IMR-90 (cell line): Measurements from ENCODE around the gene GPR149. TPM values are rescaled to one million over a fixed set of nuclear protein-coding genes. Genes with fewer than 3 reads are reported as not detected.

ENCODE experiments used
- ATAC-seq: fragments of 200-7000 bp; cut with Tn5 transposase; 2 replicates; pipeline ENCODE4 v1.9.1; 2020; ENCODE audit warnings: low read depth, mild to moderate bottlenecking, moderate library complexity
- BruUV-seq: library from RNA; stranded (reverse); fragments of 400-500 nt; replicated peaks from 2 replicates; lab custom pipeline; 2021; lab: Mats Ljungman, UMichigan
- CTCF ChIA-PET: fragments of 300-600 bp; formaldehyde crosslinking; extraction: SDS; loops from one replicate; lab custom pipeline; 2021; ENCODE audit warnings: antibody characterized with exemption; lab: Yijun Ruan, JAX
- POLR2A ChIA-PET: fragments of 300-600 bp; sonication (Branson Sonifier 250); formaldehyde crosslinking; loops from one replicate; lab custom pipeline; 2022; ENCODE audit warnings: antibody characterized with exemption; ENCODE audit not compliant: unreplicated experiment; lab: Charles Lee
- DNase-seq: peaks from one replicate; pipeline ENCODE4 v3.0.0; 2013
- H2AFZ ChIP-seq: replicated peaks from 2 replicates; pipeline ENCODE3; 2013; ENCODE audit warnings: low read length, mild to moderate bottlenecking; ENCODE audit not compliant: poor library complexity
- H2AK5ac ChIP-seq: 2 replicates; pipeline ENCODE4 v1.6.1; 2013; ENCODE audit warnings: low read depth, low read length, inconsistent platforms
- H2AK9ac ChIP-seq: replicated peaks from 2 replicates; pipeline ENCODE3; 2013; ENCODE audit warnings: mild to moderate bottlenecking, low read depth, low read length, moderate library complexity; ENCODE audit not compliant: poor library complexity
- H2BK120ac ChIP-seq: 2 replicates; pipeline ENCODE4 v1.6.1; 2013; ENCODE audit warnings: low read depth, low read length, inconsistent platforms
- H2BK15ac ChIP-seq: 3 replicates; pipeline ENCODE4 v1.6.1; 2013; ENCODE audit warnings: low read depth, low read length, inconsistent platforms
- H2BK20ac ChIP-seq: 2 replicates; pipeline ENCODE4 v1.6.1; 2013; ENCODE audit warnings: low read depth, mild to moderate bottlenecking, inconsistent platforms, low read length, moderate library complexity
- H2BK5ac ChIP-seq: 2 replicates; pipeline ENCODE4 v1.6.1; 2013; ENCODE audit warnings: mild to moderate bottlenecking, low read depth, low read length, inconsistent platforms; ENCODE audit not compliant: poor library complexity, severe bottlenecking
- H3K14ac ChIP-seq: replicated peaks from 2 replicates; pipeline ENCODE4 v1.6.1; 2013; ENCODE audit warnings: low read depth, low read length, inconsistent platforms
- H3K18ac ChIP-seq: 2 replicates; pipeline ENCODE4 v1.6.1; 2013; ENCODE audit warnings: low read depth, low read length, control low read depth
- H3K23ac ChIP-seq: 2 replicates; pipeline ENCODE4 v1.6.1; 2013; ENCODE audit warnings: low read depth, low read length, inconsistent platforms
- H3K27ac ChIP-seq: 2 replicates; pipeline ENCODE4 v1.5.1; 2013; ENCODE audit warnings: mild to moderate bottlenecking, control low read depth, low read length; ENCODE audit not compliant: insufficient read depth
- H3K27me3 ChIP-seq: 2 replicates; pipeline ENCODE4 v1.6.1; 2013; ENCODE audit warnings: low read length; ENCODE audit not compliant: control insufficient read depth, insufficient read depth
- H3K36me3 ChIP-seq: 2 replicates; pipeline ENCODE4 v1.6.1; 2013; ENCODE audit warnings: low read length, mixed read lengths; ENCODE audit not compliant: control insufficient read depth, insufficient read depth
- H3K4ac ChIP-seq: 2 replicates; pipeline ENCODE4 v1.6.1; 2013; ENCODE audit warnings: low read depth, low read length, inconsistent platforms
- H3K4me1 ChIP-seq: 2 replicates; pipeline ENCODE4 v1.6.1; 2013; ENCODE audit warnings: low read length, mixed read lengths; ENCODE audit not compliant: control insufficient read depth, insufficient read depth
- H3K4me2 ChIP-seq: 2 replicates; pipeline ENCODE4 v1.6.1; 2013; ENCODE audit warnings: low read depth, mild to moderate bottlenecking, control low read depth, low read length, moderate library complexity
- H3K4me3 ChIP-seq: 2 replicates; pipeline ENCODE4 v1.5.1; 2013; ENCODE audit warnings: low read depth, mild to moderate bottlenecking, control low read depth, low read length, moderate library complexity; ENCODE audit not compliant: insufficient read depth
- H3K56ac ChIP-seq: 2 replicates; pipeline ENCODE4 v1.6.1; 2013; ENCODE audit warnings: low read length, inconsistent platforms; ENCODE audit not compliant: insufficient read depth; ENCODE audit errors: extremely low read depth
- H3K79me1 ChIP-seq, 2 experiments: 2 replicates each; pipeline ENCODE4 v1.6.1; 2013; ENCODE audit warnings: low read length in 2 of 2, inconsistent platforms in 1 of 2, low read depth in 1 of 2
- H3K9ac ChIP-seq: 2 replicates; pipeline ENCODE4 v1.6.1; 2013; ENCODE audit warnings: low read depth, low read length, control low read depth
- H3K9me1 ChIP-seq: 2 replicates; pipeline ENCODE4 v1.6.1; 2013; ENCODE audit warnings: low read length, inconsistent platforms; ENCODE audit not compliant: insufficient read depth
- H3K9me3 ChIP-seq: 2 replicates; pipeline ENCODE4 v1.6.1; 2013; ENCODE audit warnings: low read length; ENCODE audit not compliant: control insufficient read depth, insufficient read depth
- H4K20me1 ChIP-seq: 2 replicates; pipeline ENCODE4 v1.6.1; 2013; ENCODE audit warnings: low read length, inconsistent platforms; ENCODE audit not compliant: insufficient read depth
- H4K5ac ChIP-seq: 2 replicates; pipeline ENCODE4 v1.6.1; 2013; ENCODE audit warnings: mild to moderate bottlenecking, low read depth, low read length, control low read depth
- H4K8ac ChIP-seq, 2 experiments: 2 replicates each; pipeline ENCODE4 v1.6.1; 2013; ENCODE audit warnings: low read depth in 2 of 2, low read length in 2 of 2, control low read depth in 1 of 2, inconsistent platforms in 1 of 2
- H4K91ac ChIP-seq: 2 replicates; pipeline ENCODE4 v1.6.1; 2013; ENCODE audit warnings: low read depth, low read length, inconsistent platforms; ENCODE audit not compliant: insufficient read depth
- BHLHE40 ChIP-seq: fragments of 150-350 bp; IDR thresholded peaks from 2 replicates; pipeline ENCODE4 v1.6.1; 2016; ENCODE audit warnings: mild to moderate bottlenecking, low read depth, low read length
- CEBPB ChIP-seq: IDR thresholded peaks from 2 replicates; pipeline ENCODE4 v1.6.1; 2012; ENCODE audit warnings: low read depth, low read length, improper control_type of control experiment
- CHD1 ChIP-seq: IDR thresholded peaks from 2 replicates; pipeline ENCODE4 v1.6.1; 2012; ENCODE audit warnings: low read depth, low read length, improper control_type of control experiment
- FOS ChIP-seq: fragments of 150-350 bp; IDR thresholded peaks from 2 replicates; pipeline ENCODE4 v1.6.1; 2016; ENCODE audit warnings: low read depth, low read length
- MAFK ChIP-seq: IDR thresholded peaks from 2 replicates; pipeline ENCODE4 v1.6.1; 2012; ENCODE audit warnings: low read depth, low read length, improper control_type of control experiment
- MAZ ChIP-seq: IDR thresholded peaks from 2 replicates; pipeline ENCODE4 v1.6.1; 2012; ENCODE audit warnings: low read depth, mild to moderate bottlenecking, low read length, improper control_type of control experiment, moderate library complexity, borderline replicate concordance
- MXI1 ChIP-seq: IDR thresholded peaks from 2 replicates; pipeline ENCODE4 v1.6.1; 2012; ENCODE audit warnings: low read depth, mild to moderate bottlenecking, low read length, moderate library complexity, borderline replicate concordance
- NFE2L2 ChIP-seq: fragments of 150-350 bp; IDR thresholded peaks from 2 replicates; pipeline ENCODE4 v1.6.1; 2016; ENCODE audit warnings: low read depth, mild to moderate bottlenecking, low read length
- POLR2A ChIP-seq: IDR thresholded peaks from 2 replicates; pipeline ENCODE4 v1.6.1; 2012; ENCODE audit warnings: mild to moderate bottlenecking, low read depth, low read length
- RAD21 ChIP-seq: IDR thresholded peaks from 2 replicates; pipeline ENCODE4 v1.6.1; 2012; ENCODE audit warnings: low read length, improper control_type of control experiment
- RCOR1 ChIP-seq: IDR thresholded peaks from 2 replicates; pipeline ENCODE4 v1.6.1; 2012; ENCODE audit warnings: mild to moderate bottlenecking, low read length, improper control_type of control experiment; ENCODE audit not compliant: insufficient replicate concordance
- RFX5 ChIP-seq: IDR thresholded peaks from 2 replicates; pipeline ENCODE4 v1.8.0; 2012; ENCODE audit warnings: low read depth, mild to moderate bottlenecking, low read length, moderate library complexity
- SMC3 ChIP-seq: fragments of 150-350 bp; IDR thresholded peaks from 2 replicates; pipeline ENCODE4 v1.6.1; 2016; ENCODE audit warnings: low read depth, mild to moderate bottlenecking, antibody characterized with exemption, low read length, moderate library complexity
- WGBS, 2 experiments: methylation state at CpG; one replicate each; pipeline versions ENCODE4 v1.1.5 to v1.1.7; 2013; ENCODE audit warnings: missing lambda C conversion rate in 2 of 2; ENCODE audit not compliant: insufficient read length in 1 of 2; ENCODE audit errors: extremely low coverage in 2 of 2; 5-methylcytosine and 5-hydroxymethylcytosine counted together
- dilution Hi-C: fragments of 300-500 bp; cut with HindIII; formaldehyde crosslinking; loops from one replicate; pipeline ENCODE4 v1.14.3; 2018; ENCODE audit warnings: low sequenced_read_pairs; ENCODE audit not compliant: unreplicated experiment
- in situ Hi-C: fragments of 300-500 bp; cut with MboI; formaldehyde crosslinking; loops from 3 replicates; pipeline ENCODE4 v1.14.3; 2019; ENCODE audit warnings: low sequenced_read_pairs, inconsistent platforms, mixed read lengths
- intact Hi-C: fragments of 100-400 bp; cut with micrococcal nuclease; formaldehyde crosslinking; loops from 2 replicates; pipeline ENCODE4 v1.10.0; 2022
- polyA plus RNA-seq, 3 experiments: library from polyadenylated mRNA; depleted of rRNA; stranded (reverse); fragments of >200 nt; gene quantifications; 2 replicates each; pipeline ENCODE4 v1.2.3, GENCODE V29; 2012; ENCODE audit warnings: low replicate concordance in 1 of 3
- total RNA-seq: library from RNA; depleted of rRNA; stranded (reverse); fragments of >200 nt; gene quantifications from 2 replicates; pipeline ENCODE4 v1.2.3, GENCODE V29; 2012
- TF ChIP-seq, protein P1 (sequence below): conservative IDR thresholded peaks from 2 replicates; pipeline ENCODE4 v1.5.1; 2012; ENCODE audit warnings: mild to moderate bottlenecking, low read depth, low read length, improper control_type of control experiment
- TF ChIP-seq, protein P2 (sequence below): fragments of 150-350 bp; IDR thresholded peaks from 2 replicates; pipeline ENCODE4 v1.6.1; 2016; ENCODE audit warnings: low read depth, mild to moderate bottlenecking, low read length, moderate library complexity, borderline replicate concordance
- TF ChIP-seq, protein P3 (sequence below): fragments of 150-350 bp; IDR thresholded peaks from 2 replicates; pipeline ENCODE4 v1.6.1; 2017; ENCODE audit warnings: mild to moderate bottlenecking, antibody characterized with exemption, low read length, low read depth

Gene GPR149
- total and polyA plus RNA-seq, 2 of the 4 experiments (the other 2 are of a cell fraction), result not detected

DNA sequence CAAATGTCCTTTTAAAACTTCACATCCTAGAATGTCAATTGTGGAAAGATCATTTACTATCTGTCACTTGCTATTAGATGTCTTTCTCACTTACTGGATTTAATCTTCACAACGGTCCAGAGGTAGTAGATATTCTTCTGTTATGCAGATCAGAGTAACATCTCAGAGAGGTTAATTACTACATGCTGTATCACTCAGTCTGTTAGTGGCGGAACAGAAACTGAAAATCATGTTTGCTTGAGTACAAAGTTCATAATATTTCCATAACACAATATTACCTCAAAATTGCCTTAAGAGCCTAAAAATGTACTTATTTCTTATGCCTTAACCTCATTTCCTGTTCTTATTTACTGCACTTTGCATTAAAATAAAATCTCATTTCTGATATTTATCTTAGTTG, 28.6 kb upstream of the GPR149 start:
- Histone ChIP-seq H4K5ac (no peak overlapping the region), H3K4ac (no peak overlapping the region), H4K91ac (no peak overlapping the region), H2BK5ac (no peak overlapping the region), H3K9ac (no peak overlapping the region), H3K56ac (no peak overlapping the region), H3K18ac (no peak overlapping the region), H4K8ac (no peak overlapping the region), H3K9me3 (0 out of 2 replicates have a peak, but pooled peaks cover 2% of the 10 kb centered on the region), H3K4me2 (no peak overlapping the region), H3K23ac (no peak overlapping the region), H2BK120ac (no peak overlapping the region), H3K79me1 (no peaks in the 10 kb centered on the region), H2BK20ac (no peak overlapping the region), H3K27ac (no peak overlapping the region), H3K14ac (no peak overlapping the region), H3K4me3 (no peak overlapping the region), H2BK15ac (no peak overlapping the region), H2AK9ac (no peak overlapping the region), H3K36me3 (no peaks in the 10 kb centered on the region), H3K4me1 (no peaks in the 10 kb centered on the region), H3K27me3 (no peaks in the 10 kb centered on the region), H4K20me1 (no peaks in the 10 kb centered on the region), H2AK5ac (no peak overlapping the region), H2AFZ (no peak overlapping the region), H3K9me1 (no peaks in the 10 kb centered on the region)
- ChIA-PET CTCF (no interaction called here), POLR2A (no interaction called here)
- dilution Hi-C loops (no loop called here), in situ Hi-C loops (no loop called here), intact Hi-C loops (no loop called here)
- DNase-seq (no peak), ATAC-seq (no peak)
- WGBS, 2 experiments, result no CpG with 5 or more reads among the region's 2 CpGs
- TF ChIP-seq, protein P1, sequence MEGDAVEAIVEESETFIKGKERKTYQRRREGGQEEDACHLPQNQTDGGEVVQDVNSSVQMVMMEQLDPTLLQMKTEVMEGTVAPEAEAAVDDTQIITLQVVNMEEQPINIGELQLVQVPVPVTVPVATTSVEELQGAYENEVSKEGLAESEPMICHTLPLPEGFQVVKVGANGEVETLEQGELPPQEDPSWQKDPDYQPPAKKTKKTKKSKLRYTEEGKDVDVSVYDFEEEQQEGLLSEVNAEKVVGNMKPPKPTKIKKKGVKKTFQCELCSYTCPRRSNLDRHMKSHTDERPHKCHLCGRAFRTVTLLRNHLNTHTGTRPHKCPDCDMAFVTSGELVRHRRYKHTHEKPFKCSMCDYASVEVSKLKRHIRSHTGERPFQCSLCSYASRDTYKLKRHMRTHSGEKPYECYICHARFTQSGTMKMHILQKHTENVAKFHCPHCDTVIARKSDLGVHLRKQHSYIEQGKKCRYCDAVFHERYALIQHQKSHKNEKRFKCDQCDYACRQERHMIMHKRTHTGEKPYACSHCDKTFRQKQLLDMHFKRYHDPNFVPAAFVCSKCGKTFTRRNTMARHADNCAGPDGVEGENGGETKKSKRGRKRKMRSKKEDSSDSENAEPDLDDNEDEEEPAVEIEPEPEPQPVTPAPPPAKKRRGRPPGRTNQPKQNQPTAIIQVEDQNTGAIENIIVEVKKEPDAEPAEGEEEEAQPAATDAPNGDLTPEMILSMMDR, result no peak
- TF ChIP-seq, protein P2, sequence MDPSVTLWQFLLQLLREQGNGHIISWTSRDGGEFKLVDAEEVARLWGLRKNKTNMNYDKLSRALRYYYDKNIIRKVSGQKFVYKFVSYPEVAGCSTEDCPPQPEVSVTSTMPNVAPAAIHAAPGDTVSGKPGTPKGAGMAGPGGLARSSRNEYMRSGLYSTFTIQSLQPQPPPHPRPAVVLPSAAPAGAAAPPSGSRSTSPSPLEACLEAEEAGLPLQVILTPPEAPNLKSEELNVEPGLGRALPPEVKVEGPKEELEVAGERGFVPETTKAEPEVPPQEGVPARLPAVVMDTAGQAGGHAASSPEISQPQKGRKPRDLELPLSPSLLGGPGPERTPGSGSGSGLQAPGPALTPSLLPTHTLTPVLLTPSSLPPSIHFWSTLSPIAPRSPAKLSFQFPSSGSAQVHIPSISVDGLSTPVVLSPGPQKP, result no peak
- no peak for TF ChIP-seq FOS
- no peak for TF ChIP-seq RAD21
- TF ChIP-seq SMC3, result no peak
- TF ChIP-seq RFX5, result no peak
- no peak for TF ChIP-seq MXI1
- TF ChIP-seq CEBPB, result no peak
- TF ChIP-seq, protein P3, sequence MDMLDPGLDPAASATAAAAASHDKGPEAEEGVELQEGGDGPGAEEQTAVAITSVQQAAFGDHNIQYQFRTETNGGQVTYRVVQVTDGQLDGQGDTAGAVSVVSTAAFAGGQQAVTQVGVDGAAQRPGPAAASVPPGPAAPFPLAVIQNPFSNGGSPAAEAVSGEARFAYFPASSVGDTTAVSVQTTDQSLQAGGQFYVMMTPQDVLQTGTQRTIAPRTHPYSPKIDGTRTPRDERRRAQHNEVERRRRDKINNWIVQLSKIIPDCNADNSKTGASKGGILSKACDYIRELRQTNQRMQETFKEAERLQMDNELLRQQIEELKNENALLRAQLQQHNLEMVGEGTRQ, result no peak
- TF ChIP-seq POLR2A, result no peak
- TF ChIP-seq CHD1, result no peak
- TF ChIP-seq MAZ, result no peak
- no peak for TF ChIP-seq NFE2L2
- no peak for TF ChIP-seq MAFK
- no peak for TF ChIP-seq BHLHE40
- no peak for TF ChIP-seq RCOR1
- no TSS peak for BruUV-seq
